ENCODE data around the gene SRSF10. TPM values are rescaled to one million over a fixed set of nuclear protein-coding genes. Genes with fewer than 3 reads are reported as not detected.

The SRSF10 gene
- total and polyA plus RNA-seq, 2 of the 8 experiments (the other 6 are each of a cell fraction or from before 2014, with no cell fraction given), result 155 to 194 TPM

- TF ChIP-seq CHD7 (IDR thresholded peaks at IDR 0.05; ENCODE audit: insufficient replicate concordance, low read length) (no peak), TAF1 (IDR thresholded peaks at IDR 0.05; ENCODE audit: low read depth, low read length) (no peak), SP1 (IDR thresholded peaks at IDR 0.05; ENCODE audit: low read depth, low read length) (no peak), RAD21 (IDR thresholded peaks at IDR 0.05 in 1 of 2, conservative IDR thresholded peaks at IDR 0.05 in 1 of 2; ENCODE audit: low read depth in 2 of 2, low read length in 2 of 2) (no peak), EP300 (IDR thresholded peaks at IDR 0.05; ENCODE audit: borderline replicate concordance in 1 of 2, low read depth in 2 of 2, low read length in 2 of 2) (no peak), FOSL1 (IDR thresholded peaks at IDR 0.05; ENCODE audit: insufficient read depth, low read depth, low read length) (no peak), CREB1 (IDR thresholded peaks at IDR 0.05) (no peak), E2F6 (IDR thresholded peaks at IDR 0.05) (no peak), KDM4A (IDR thresholded peaks at IDR 0.05; ENCODE audit: low read depth, low read length, severe bottlenecking) (no peak), TEAD4 (IDR thresholded peaks at IDR 0.05; ENCODE audit: low read depth, low read length) (no peak), SP4 (IDR thresholded peaks at IDR 0.05; ENCODE audit: low read length) (no peak)
Measured at GRCh38 chr1:24004132-24004531, 24.0 kb upstream of the SRSF10 start (continued).

Measured in H1 (cell line).